ENCODE data around the gene CENATAC.
"Not testable (repeated sequence)": the region's sequence is repeated elsewhere in the genome, so short reads cannot be mapped to it uniquely, and the experiment has no call there.

The CENATAC gene

DNA sequence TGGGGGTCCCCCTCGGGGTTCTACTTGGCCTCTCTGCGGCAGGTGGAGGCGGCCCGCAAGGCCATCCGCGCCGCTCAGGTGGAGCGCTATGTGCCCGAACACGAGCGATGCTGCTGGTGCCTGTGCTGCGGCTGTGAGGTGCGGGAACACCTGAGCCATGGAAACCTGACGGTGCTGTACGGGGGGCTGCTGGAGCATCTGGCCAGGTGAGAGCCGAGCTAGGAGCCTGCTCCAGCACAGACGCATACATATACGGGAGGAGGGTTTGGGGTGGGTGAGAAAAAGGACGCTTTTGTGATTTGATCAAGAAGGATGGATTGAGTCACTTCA, 415 bp downstream of the CENATAC start:
- DNase-seq = no peak

DNA sequence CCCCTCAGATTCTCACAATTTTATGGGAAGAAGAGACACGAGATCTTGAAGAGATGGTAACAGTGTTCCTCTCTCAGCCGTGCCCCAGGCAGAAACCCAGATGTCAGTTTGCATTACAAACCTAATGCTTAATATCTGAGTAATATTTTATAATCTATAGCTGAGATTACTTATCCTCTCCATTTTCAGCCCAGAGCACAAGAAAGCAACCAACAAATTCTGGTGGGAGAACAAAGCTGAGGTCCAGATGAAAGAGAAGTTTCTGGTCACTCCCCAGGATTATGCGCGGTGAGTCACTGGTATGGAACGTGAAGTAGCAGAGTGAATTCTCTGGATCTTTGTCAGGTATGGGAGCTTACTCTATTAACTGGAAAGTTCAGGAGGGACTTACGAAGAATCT, 884 bp downstream of the CENATAC start:
- DNase-seq = no peak

DNA sequence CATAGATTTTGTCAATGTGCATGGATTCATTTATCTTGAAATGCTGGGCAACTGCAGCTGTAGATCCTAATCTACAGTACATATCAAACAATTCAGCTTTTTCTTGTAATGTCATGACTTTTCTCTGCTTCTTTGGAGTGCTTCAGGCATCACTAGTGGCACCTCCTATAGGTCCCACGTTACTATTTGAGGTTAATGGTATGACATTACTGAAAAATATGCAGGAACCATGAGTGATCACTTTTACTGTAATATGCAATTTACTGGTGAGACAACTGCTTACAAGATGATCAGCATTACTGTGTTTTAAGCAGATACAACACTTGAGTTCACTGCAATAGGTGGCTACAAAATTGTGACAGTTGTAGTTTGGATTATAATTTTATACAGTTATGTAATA, 3.0 kb downstream of the CENATAC start:
- no peak for DNase-seq

DNA sequence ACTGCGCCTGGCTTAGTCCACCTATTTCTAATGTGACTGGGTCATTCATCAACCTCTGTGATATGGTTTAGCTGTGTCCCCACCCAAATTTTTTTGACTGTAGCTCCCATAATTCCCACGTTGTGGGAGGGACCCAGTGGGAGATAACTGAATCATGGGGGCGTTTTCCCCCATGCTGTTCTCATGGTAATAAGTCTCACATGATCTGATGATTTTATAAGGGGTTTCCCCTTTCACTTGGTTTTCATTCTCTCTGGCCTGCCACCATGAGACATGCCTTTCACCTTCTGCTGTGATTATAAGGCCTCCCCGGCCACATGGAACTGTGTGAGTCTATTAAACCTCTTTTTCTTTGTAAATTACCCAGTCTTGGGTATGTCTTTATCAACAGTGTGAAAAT, 8.7 kb downstream of the CENATAC start:
- no peak for DNase-seq

DNA sequence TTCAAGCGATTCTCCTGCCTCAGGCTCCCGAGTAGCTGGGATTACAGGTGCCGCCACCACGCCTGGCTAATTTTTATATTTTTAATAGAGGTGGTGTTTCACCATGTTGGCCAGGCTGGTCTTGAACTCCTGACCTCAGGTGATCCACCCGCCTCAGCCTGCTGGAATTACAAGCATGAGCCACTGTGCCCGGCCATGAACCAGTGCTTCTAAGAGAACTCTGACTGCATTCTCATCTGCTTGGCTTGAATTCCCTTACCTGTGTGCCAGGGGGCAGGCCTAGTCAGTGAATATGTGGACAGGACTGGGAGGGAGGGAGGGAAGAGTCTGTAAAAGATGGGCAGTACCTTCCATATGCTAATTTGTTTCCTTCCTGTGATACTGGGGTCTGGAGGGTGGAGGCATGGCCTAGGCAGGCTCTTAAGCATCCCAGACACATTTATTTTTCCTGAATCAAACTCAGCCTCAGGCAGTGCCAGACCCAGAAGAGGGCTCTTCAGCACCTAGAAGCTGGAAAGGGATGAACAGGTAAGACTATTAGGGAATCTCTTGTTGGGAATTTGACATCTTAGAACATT, 13.6 kb downstream of the CENATAC start:
- no peak for DNase-seq

DNA sequence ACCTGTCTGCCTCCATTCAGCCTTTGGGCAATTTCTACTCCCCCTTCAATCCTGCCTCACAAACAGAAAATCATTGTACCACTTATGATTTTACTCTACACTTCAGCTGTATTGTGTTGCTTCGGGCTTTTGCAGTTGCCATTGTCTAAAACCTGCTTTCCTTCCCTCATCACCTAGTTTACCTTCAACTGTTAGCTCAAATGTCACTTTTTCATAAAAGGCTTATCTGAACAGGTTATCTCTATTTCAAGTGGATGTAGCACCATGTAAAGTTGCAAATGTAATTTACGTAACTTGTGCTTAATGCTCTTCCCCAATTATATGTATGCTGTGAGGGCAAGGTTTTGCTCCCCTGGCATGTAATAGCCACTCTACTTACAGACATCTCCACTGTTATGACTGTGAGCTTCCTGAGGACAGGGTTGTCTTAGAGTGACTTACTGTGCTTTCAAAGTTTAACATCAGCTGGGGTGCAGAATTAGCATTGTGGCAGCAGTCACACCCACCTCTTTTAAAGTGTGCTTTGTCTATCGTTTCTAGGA, 14.8 kb downstream of the CENATAC start:
- no peak for DNase-seq

DNA sequence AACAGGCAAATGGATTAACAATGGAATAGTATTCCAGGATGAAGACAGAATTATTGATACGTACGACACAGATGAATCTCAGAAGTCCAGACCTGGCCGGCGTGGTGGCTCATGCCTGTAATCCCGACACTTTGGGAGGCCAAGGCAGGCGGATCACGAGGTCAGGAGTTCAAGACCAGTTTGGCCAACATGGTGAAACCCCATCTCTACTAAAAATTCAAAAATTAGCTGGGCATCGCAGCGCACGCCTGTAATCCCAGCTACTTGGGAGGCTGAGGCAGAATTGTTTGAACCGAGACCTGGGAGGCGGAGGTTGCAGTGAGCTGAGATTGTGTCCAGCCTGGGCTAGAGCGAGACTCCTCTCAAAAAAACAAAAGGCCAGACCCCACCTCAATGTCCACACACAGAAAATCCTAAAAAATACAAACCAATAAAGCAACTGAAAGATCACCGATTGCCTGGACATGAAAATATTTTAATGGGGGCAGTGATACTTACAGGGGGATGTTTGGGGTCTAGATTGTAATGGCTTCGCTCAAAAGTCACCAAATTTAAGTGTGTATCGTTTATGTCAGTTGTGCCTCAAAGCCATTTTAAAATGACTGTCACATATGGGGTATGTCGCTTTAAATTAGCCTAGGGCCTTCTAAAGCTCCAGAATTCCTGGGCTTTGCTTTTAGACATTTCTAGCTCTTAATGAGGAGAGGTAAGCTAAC, 16.4 kb downstream of the CENATAC start:
- no peak for DNase-seq

DNA sequence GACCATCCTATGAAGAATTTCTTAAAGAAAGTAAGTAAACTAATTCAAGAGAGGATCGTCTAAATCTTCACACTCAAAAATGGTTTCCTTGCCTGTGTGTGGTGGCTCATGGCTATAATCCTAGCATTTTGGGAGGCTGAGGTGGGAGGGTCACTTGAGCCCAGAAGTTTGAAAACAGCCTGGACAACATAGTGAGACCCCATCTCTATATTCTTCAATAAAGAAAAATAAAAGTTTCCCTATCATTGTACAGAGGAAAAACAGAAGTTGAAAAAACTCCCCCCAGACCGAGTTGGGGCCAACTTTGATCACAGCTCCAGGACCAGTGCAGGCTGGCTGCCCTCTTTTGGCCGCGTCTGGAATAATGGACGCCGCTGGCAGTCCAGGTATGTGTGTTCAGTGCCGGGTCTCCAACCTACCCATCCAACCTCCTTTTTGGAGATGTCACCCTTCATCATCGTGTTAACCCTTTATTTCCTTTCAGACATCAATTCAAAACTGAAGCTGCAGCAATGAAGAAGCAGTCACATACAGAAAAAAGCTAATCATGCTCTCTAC, 17.2 kb downstream of the CENATAC start:
- no peak for DNase-seq

DNA sequence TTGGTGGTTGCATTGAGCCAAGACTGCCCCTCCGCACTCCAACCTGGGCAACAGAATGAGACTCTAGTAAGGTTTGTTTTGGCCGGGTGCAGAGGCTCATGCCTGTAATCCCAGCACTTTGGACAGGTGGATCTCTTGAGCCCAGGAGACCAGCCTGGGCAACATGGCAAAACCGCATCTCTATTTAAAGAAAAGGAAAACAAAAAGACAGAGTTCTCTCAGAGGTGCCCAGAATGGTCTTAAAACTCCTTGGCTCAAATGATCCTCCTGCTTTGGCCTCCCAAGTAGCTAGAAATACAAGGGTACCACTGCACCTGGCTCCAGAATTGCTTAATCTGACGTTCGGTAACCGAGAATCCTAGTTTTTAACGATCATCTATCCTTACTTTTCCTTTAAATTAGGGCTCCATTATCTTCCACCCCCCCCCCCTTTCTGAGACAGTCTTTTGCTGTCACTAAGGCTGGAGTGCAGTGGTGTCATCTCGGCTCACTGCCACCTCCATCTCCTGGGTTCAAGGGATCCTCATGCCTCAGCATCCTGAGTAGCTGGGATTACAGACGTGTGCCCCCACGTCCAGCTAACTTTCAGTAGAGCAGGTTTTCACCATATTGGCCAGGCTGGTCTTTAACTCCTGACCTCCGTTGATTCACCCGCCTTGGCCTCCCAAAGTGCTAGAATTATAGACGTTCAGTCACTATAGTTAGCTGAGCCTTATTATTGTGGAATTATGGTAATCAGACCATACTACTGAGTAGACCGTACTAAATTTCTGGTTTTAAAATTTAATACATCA, 18.5 kb downstream of the CENATAC start:
- no peak for DNase-seq

DNA sequence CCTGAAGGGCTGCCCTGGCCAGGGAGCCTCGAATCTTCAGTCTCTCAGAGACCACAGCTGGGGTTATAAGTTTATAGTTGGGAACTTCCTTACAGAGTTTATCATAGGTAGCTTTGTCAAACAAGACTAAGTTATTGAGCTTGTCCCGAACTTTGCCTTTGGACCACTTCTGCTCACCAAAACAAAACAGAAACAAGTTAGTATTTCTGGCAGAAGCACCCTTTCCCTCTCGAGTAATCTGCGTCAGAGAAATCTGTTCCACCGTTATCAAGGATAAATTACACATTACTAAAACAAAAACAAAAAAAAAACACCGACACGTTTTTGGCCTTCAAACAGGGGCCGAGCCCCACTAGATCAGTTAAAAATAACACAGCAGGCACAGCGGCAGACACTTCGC, 19.4 kb downstream of the CENATAC start:
- DNase-seq = not testable (repeated sequence)

DNA sequence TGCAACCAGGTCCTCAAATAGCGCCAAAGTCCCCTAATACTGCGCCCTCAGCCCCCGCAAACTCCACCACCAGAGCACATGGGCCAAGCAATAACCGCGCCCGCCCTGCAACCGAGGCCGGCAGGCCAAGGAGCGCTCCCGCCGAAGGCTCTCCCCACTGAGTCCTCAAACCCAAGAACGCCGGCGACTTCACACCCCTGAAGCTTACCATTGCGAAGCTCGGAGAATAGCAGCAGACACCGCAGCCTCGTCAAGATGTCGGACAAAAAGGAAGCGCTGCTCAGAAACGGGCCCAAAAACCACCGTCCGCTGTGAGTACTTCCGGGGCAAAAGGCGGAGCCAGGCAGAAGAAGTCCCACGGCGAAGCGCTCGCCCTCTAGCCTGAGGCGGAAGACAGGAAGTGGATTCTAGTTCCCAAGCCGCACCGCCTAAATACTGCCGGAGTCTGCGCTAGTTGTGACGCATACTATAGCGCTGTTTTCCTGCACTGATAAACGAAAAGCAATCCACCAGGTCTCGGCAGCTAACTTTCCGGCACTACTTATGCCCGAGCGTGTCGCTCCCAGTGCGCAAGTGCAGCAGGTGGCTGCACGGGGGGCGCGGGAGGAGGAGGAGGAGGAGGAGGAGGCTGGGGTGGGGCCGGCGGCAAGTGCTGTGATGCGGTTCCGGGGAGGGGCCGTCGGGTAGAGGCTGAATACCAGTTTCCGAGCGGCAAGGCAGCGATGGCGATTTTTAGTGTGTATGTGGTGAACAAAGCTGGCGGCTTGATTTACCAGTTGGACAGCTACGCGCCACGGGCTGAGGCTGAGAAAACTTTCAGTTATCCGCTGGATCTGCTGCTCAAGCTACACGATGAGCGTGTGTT, 20.4 kb downstream of the CENATAC start, which contains the start of the genes RPS25 and TRAPPC4:
Gene RPS25, minus strand, starts transcription at position 270 of the 865 bp plus-strand sequence. Its CDS starts 59 bp downstream, at position 211.
Gene TRAPPC4, plus strand, starts transcription at position 693 of the 865 bp plus-strand sequence. Its CDS starts 30 bp downstream, at position 723.
- peak; percentile 74 for DNase-seq

DNA sequence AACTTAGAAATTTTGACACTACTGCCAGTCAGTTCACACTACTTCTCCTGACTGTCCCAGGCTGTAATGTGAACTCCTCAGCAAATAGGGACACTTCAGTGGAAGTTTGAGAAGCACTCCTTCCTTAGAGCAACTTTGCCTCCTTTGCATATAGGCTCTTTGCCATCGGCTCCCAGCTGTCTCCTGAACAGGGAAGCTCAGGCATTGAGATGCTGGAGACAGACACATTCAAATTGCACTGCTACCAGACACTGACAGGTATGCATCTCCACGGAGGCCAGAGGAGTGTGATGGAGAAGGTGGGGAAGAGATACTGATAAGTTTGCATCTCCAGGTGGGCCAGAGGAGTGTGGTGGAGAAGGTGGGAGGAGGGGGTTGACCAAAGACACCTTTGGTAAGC, 22.1 kb downstream of the CENATAC start:
- DNase-seq = no peak

DNA sequence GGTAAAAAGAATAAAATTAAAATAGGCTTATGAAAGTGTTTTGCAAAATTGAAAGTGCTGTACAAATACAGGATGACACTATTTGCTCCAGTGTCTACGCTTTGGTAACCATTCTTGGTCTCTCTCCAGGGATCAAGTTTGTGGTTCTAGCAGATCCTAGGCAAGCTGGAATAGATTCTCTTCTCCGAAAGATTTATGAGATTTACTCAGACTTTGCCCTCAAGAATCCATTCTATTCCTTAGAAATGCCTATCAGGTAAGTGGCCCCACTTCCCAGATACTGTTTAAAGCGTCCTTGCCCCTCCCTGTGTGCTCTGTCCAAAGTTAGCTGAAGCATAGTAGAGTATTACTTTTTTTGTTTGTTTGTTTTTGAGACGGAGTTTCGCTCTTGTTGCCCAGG, 23.7 kb downstream of the CENATAC start:
- DNase-seq = no peak

DNA sequence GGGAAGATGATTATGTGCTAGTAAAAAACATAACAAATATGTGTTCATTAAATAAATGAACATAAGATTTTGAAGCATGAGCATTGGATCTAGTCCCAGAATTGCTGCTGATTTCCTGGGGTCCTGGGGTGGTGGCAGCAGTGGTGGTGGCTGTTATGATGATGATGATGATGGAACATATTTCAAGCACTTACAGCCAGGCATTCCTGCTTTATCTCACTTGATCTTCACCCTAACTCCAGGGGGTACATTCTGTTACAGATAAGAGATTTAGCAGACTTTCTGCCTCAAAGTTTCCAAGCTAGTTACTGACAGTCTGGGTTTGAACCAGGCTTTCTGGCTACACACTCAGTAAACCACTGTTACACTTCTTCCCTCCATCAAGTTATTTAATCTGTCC, 25.8 kb downstream of the CENATAC start:
- DNase-seq = no peak

DNA sequence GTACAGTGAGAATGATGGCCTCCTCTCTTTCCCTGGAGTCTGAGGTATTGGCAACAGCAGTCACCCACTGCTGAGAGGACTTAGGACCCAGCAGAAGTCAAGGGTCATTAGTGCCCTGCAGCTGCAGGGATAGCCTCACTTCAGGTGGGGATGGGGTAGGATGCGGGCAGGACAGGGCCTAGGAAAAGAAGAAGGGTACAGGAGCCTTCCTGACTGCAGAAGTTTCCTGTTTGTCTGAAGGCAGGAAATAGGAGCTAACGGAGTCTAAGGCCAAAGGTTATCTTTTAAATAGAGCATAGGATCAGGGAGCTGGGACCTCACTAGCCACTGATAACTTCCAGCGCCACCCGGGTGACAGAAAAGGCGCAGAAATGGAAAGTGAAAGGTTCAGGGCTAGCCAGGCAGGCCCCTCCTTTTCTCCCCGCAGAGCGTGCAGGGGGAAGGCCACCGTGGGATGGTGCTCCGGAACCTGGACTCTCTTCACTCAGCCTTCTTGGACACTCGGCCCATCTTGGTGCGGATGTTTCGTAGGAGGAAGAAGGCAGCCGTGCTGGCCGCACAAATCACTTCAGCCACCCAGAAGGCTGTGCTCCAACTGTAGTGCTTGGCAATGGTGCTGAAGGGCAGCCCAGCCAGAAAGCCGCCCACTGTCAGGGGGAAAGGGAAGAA, 26.6 kb downstream of the CENATAC start:
- DNase-seq = no peak

DNA sequence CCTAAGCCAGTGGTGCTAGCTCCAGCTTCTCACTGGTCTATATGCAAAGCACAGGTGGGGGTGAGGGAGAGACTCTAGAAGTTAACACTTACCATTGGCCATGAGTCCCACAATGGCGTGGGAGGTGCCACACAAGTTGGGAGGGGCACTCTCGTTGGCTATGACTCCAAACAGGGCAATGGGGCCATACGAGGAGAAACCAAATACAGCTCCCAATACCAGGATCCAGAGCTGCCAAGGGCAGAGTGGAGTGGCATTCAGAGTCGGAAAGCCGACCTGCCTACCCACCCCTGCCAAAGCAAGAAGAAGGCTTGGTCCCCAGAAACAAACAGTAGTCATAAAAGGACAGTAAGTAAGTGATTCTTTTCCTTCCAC, 27.1 kb downstream of the CENATAC start:
- DNase-seq = no peak

DNA sequence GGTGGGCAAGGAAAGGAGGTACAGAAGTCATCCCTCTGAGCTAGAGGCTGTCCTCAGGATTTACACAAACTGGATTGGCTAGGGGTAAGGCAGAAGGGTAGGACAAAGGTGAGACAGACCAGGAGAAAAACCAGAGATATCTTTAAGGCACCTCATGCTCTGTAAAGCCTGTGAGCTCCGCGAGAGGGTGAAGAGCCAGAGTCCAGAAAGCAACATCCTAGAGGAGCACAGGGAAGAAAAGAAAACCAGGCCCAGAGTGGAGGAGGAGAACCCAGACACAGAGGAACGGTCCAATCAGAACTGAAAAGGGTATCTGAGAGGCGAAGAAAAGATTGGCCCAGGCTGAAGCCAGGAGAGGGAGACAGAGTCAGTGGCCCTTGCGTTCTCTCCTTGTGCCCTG, 27.6 kb downstream of the CENATAC start:
- DNase-seq = no peak

DNA sequence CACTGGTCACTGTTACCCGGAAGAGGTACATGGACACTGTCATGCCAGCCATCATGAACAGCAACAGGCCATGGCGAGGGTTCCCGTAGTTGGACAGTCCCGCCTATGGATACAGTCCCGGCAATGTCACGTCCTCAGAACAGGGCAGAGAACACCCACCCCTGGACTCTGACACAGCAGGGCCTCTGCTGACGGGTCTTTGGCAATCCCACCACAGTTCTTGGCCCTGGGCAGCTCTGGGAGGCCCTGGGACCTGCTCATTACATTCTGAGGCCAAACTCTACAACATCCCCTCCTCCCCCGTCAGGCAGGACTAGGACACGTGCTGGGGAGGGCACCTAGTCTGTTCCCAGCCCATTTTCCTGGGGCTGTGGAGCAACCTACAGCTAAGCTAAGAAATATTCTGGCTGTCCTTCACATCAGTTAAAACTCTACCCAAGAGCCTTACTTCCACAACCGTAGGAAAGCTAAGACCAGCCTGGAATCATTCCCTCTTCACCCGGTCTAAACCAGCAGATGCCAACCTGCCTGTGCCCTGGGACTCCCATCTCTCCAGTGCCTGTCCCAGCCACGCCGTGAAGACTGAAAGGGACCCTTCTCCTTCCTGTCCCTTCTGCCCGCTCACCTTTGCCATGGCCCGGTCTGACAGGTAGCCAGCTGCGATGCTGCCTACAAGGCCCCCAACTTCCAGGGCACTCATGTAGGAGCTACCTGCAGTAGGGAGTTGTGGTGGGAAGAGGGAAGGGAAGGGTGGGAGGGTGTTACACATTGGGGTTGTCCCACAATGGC, 28.2 kb downstream of the CENATAC start:
- DNase-seq = no peak

DNA sequence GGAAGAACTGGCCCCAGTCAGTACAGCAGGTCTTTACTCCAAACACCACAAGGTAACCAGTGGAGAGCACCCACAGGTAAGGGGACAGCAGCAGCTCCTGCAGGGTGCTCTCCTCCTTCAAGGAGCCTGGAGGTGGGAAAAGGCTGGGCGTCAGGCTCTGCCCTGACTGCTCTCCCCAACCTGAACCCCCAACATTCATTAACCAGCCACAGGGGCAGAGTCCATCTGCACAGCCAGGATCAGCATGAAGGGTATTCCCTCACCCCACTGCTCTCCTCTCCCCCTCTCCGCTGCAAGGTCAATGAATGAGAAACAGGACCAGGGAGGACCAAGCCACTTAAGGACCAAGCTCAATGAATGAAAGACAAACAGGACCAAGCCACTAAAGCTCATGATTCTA, 29.0 kb downstream of the CENATAC start:
- DNase-seq = no peak

DNA sequence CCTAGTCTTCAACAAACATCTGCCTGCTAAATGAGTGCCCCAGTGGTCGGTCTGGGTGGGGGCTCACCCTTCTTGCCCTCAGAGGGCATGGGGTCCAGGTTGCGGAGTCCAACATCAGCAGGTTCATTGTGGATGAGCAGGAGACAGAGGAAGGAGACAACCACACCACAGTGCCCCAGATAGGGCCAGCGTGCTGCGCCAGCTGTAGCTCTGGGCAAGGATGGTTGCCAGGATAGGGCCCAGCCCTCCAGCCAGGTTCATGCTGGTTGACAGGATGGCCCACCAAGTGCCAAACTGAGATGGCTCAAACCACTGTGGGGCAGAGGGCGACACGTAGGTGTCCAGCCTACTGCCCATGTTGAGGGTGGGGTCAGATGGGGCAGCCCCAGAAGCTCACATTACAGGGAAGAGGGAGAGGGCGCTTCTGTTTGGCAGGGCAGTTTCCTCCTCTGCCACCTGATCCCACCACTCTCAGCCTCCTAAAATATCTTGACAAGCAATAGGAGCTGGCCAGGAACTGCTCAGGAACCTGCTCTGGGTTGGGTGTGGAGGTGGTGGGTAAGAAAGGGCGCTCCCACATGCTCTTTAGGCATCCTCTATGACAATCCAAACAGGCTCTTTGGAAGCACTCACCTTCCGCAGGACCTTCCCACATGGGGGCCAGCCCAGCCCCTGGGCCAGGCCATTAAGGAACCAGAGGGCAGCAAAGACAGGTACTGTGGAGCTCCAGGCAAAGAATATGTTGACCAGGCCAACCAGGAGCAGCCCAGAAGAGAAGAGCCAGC, 29.8 kb downstream of the CENATAC start:
- no peak for DNase-seq

Measured in NCI-H748 treated with DMSO at 0.1 percent for 48 hours (cell line).